PC-9 (cell line): Measurements from ENCODE around the gene ABLIM2. TPM values are rescaled to one million over a fixed set of nuclear protein-coding genes. Genes with fewer than 3 reads are reported as not detected.

ENCODE experiments used
- BruUV-seq: library from RNA; stranded (reverse); fragments of 400-500 nt; replicated peaks from 2 replicates; lab custom pipeline; 2021; lab: Mats Ljungman, UMichigan
- CTCF ChIA-PET: fragments of 300-600 bp; sonication (Branson Sonifier 250); formaldehyde crosslinking; loops from one replicate; lab custom pipeline; 2022; ENCODE audit warnings: antibody characterized with exemption; lab: Charles Lee
- POLR2A ChIA-PET: fragments of 300-600 bp; sonication (Branson Sonifier 250); formaldehyde crosslinking; loops from one replicate; lab custom pipeline; 2022; ENCODE audit warnings: antibody characterized with exemption; ENCODE audit not compliant: unreplicated experiment; lab: Charles Lee
- DNase-seq, 2 experiments: peaks; one replicate each; pipeline versions ENCODE4 v3.0.0 to v3.0.0-alpha.2; 2015 to 2022; ENCODE audit warnings: mixed read lengths in 1 of 2
- H2AFZ ChIP-seq: fragments of 200-600 bp; sonication (generic); 2 replicates; pipeline ENCODE4 v1.8.1; 2017; ENCODE audit warnings: antibody characterized with exemption
- H3F3A ChIP-seq: fragments of 200-600 bp; sonication (generic); 2 replicates; pipeline ENCODE4 v1.8.1; 2017; ENCODE audit warnings: antibody characterized with exemption, mild to moderate bottlenecking, low read depth; ENCODE audit not compliant: insufficient read depth
- H3K27ac ChIP-seq: fragments of 200-600 bp; sonication (generic); 2 replicates; pipeline ENCODE4 v1.6.1; 2016; ENCODE audit warnings: mixed run types
- H3K27me3 ChIP-seq: fragments of 200-600 bp; sonication (generic); 2 replicates; pipeline ENCODE4 v1.6.1; 2016; ENCODE audit warnings: low read depth, mixed run types; ENCODE audit not compliant: insufficient read depth
- H3K36me3 ChIP-seq: fragments of 200-600 bp; sonication (generic); 2 replicates; pipeline ENCODE4 v1.6.1; 2016; ENCODE audit warnings: low read depth, mixed run types
- H3K4me1 ChIP-seq: fragments of 200-600 bp; sonication (generic); replicated peaks from 2 replicates; pipeline ENCODE4 v1.6.1; 2016; ENCODE audit warnings: mixed run types; ENCODE audit not compliant: insufficient read depth
- H3K4me2 ChIP-seq: fragments of 200-600 bp; sonication (generic); 2 replicates; pipeline ENCODE4 v1.6.1; 2017; ENCODE audit warnings: mixed run types
- H3K4me3 ChIP-seq: fragments of 200-600 bp; sonication (generic); 2 replicates; pipeline ENCODE4 v1.6.1; 2016; ENCODE audit warnings: mixed run types
- H3K79me2 ChIP-seq: fragments of 200-600 bp; sonication (generic); 2 replicates; pipeline ENCODE4 v1.6.1; 2017; ENCODE audit warnings: low read depth, mixed run types
- H3K9me2 ChIP-seq: fragments of 200-600 bp; sonication (generic); 2 replicates; pipeline ENCODE4 v1.8.1; 2017; ENCODE audit warnings: mild to moderate bottlenecking; ENCODE audit not compliant: insufficient read depth
- H3K9me3 ChIP-seq: fragments of 200-600 bp; sonication (generic); 2 replicates; pipeline ENCODE4 v1.8.1; 2016; ENCODE audit warnings: low read depth; ENCODE audit not compliant: insufficient read depth
- H4K20me1 ChIP-seq: fragments of 200-600 bp; sonication (generic); 2 replicates; pipeline ENCODE4 v1.8.1; 2017; ENCODE audit not compliant: insufficient read depth
- EZH2 ChIP-seq: fragments of 200-600 bp; sonication (generic); IDR thresholded peaks from 2 replicates; pipeline ENCODE4 v1.8.0; 2017; ENCODE audit warnings: antibody characterized with exemption, low read depth
- intact Hi-C: fragments of 100-400 bp; cut with micrococcal nuclease; formaldehyde crosslinking; loops from one replicate; pipeline ENCODE4 v1.10.0; 2022; ENCODE audit not compliant: unreplicated experiment
- total RNA-seq: library from RNA; stranded (reverse); gene quantifications from 2 replicates; pipeline ENCODE4 v1.2.3, GENCODE V29; 2021
- TF ChIP-seq, protein P1 (sequence below): fragments of 200-600 bp; sonication (generic); conservative IDR thresholded peaks from 2 replicates; pipeline ENCODE4 v1.6.1; 2017; ENCODE audit warnings: mixed run types, antibody characterized with exemption, mild to moderate bottlenecking, moderate library complexity

The ABLIM2 gene
- total RNA-seq, 1 experiment from 2014 or later, result 1.6 TPM

GRCh38 chr4:8164194-8164565 lies 5.6 kb upstream of the ABLIM2 start:
- no peak overlapping the region for H3K27ac ChIP-seq
- H3K9me3 ChIP-seq, result no peaks in the 10 kb centered on the region; the same call in 1 of the 2 replicates
- no peaks in the 10 kb centered on the region for H4K20me1 ChIP-seq
- H3K79me2 ChIP-seq, result no peaks in the 10 kb centered on the region
- ChIA-PET POLR2A (no interaction called here), CTCF (no interaction called here)
- TF ChIP-seq, protein P1, sequence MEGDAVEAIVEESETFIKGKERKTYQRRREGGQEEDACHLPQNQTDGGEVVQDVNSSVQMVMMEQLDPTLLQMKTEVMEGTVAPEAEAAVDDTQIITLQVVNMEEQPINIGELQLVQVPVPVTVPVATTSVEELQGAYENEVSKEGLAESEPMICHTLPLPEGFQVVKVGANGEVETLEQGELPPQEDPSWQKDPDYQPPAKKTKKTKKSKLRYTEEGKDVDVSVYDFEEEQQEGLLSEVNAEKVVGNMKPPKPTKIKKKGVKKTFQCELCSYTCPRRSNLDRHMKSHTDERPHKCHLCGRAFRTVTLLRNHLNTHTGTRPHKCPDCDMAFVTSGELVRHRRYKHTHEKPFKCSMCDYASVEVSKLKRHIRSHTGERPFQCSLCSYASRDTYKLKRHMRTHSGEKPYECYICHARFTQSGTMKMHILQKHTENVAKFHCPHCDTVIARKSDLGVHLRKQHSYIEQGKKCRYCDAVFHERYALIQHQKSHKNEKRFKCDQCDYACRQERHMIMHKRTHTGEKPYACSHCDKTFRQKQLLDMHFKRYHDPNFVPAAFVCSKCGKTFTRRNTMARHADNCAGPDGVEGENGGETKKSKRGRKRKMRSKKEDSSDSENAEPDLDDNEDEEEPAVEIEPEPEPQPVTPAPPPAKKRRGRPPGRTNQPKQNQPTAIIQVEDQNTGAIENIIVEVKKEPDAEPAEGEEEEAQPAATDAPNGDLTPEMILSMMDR, result no peak
- TF ChIP-seq EZH2, result no peak
- peaks cover 9% of the 10 kb centered on the region; the same call in 1 of the 2 replicates for H3F3A ChIP-seq
- H3K4me1 ChIP-seq, result peaks cover 11% of the 10 kb centered on the region
- H2AFZ ChIP-seq, result no peak overlapping the region
- H3K36me3 ChIP-seq, result no peaks in the 10 kb centered on the region
- H3K4me2 ChIP-seq, result no peak overlapping the region
- DNase-seq, result no peak
- no peak overlapping the region for H3K4me3 ChIP-seq
- BruUV-seq, result no TSS peak
- H3K27me3 ChIP-seq, result no peaks in the 10 kb centered on the region
- intact Hi-C loops, result no loop called here
- no peaks in the 10 kb centered on the region for H3K9me2 ChIP-seq

GRCh38 chr4:8163436-8164193 lies 5.0 kb upstream of the ABLIM2 start:
- ChIA-PET CTCF (no interaction called here), POLR2A (no interaction called here)
- H3F3A ChIP-seq, result peaks cover 7% of the 10 kb centered on the region; the same call in 1 of the 2 replicates
- no peak overlapping the region for H3K4me2 ChIP-seq
- H3K27me3 ChIP-seq, result no peaks in the 10 kb centered on the region
- no peaks in the 10 kb centered on the region; the same call in 1 of the 2 replicates for H3K9me3 ChIP-seq
- H3K9me2 ChIP-seq, result no peaks in the 10 kb centered on the region
- H4K20me1 ChIP-seq, result no peaks in the 10 kb centered on the region
- H2AFZ ChIP-seq, result no peak overlapping the region
- peaks cover 11% of the 10 kb centered on the region for H3K4me1 ChIP-seq
- no peak for DNase-seq
- no peak for TF ChIP-seq EZH2
- TF ChIP-seq, protein P1, result no peak
- H3K4me3 ChIP-seq, result no peak overlapping the region
- no TSS peak for BruUV-seq
- no peak overlapping the region for H3K27ac ChIP-seq
- intact Hi-C loops, result no loop called here
- no peaks in the 10 kb centered on the region for H3K36me3 ChIP-seq
- no peaks in the 10 kb centered on the region for H3K79me2 ChIP-seq

DNA sequence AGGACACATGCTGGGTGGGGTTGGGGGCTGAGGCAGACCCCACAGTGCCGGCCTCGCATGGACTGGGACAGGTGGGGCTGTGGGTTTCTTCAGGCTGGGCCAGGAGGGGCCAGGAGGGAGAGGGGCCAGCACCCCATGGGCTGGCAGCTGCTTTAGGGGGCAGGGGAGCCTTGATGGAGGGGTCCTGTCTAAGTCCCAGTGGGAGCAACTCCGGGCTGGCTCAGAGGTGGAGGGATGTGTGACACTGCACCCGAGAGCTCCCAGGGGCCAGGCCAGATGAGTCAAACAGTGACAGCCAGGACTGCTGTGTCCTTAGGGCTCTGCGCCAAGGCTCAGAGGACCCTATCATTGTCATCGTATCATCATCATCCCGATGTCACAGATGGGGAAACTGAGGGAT lies 4.4 kb upstream of the ABLIM2 start:
- H4K20me1 ChIP-seq, result no peaks in the 10 kb centered on the region
- intact Hi-C loops, result no loop called here
- H3K4me2 ChIP-seq, result no peak overlapping the region
- H3K4me1 ChIP-seq, result peaks cover 8% of the 10 kb centered on the region
- no peaks in the 10 kb centered on the region; the same call in 1 of the 2 replicates for H3K9me3 ChIP-seq
- H3K36me3 ChIP-seq, result no peaks in the 10 kb centered on the region
- no peak for DNase-seq
- ChIA-PET POLR2A (interaction anchor here (0.7 kb wide), 1 partner anchor 320 kb away, joined by 26 read pairs; no protein-coding TSS in a partner anchor), CTCF (no interaction called here)
- no peak overlapping the region for H2AFZ ChIP-seq
- no peaks in the 10 kb centered on the region for H3K79me2 ChIP-seq
- no peaks in the 10 kb centered on the region for H3K9me2 ChIP-seq
- TF ChIP-seq, protein P1, result no peak
- TF ChIP-seq EZH2, result no peak
- no peaks in the 10 kb centered on the region for H3K27me3 ChIP-seq
- no peak overlapping the region for H3K4me3 ChIP-seq
- peaks cover under 1% of the 10 kb centered on the region; the same call in 1 of the 2 replicates for H3F3A ChIP-seq
- H3K27ac ChIP-seq, result no peak overlapping the region
- no TSS peak for BruUV-seq
